ENCODE results near the gene COL6A1.
A peak's percentile ranks its signal among the peaks of the same experiment; 100 is the strongest.
"Not testable (repeated sequence)": the region's sequence is repeated elsewhere in the genome, so short reads cannot be mapped to it uniquely, and the experiment has no call there.

The COL6A1 gene

DNA sequence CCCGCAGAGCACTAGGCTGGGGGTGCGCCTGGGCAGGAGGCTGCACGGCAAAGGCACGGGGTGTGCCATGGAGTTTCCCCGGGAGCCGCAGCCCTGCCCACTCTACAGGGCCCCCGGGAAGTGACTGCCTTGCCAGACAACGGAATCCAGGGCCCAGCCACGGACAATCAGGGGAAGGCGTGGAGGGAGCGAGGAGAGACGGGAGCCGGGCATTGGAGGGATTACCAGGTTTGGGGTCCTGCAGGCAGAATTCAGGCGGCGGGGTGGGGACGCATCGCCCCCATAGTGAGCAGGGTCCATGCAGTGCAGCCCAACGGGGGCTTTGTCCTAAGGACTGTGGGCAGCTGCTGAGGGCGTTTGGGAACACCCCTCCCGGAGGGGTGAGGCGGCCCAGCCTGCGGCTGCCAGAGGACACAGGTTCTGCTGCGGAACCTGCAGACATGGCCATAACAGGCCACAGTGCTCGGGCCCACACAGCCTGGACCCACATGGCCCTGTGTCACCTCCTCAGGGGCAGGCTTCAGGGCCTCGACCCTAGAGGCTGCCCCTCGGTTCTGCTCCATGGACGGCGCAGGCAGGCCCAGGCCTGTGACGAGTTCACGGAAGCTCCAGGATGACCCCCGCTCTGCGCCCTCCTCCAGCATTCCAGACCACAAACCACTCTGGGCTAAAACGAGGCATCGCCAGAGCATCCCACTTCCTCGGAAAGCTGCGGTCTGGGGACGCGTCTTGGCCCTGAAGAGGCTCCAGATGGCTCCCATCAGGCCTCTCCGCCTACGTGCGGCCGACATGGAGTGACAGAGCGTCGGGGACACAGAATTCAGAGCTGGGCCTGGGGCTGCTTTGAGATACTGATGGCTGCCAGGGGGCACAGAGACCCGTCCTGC lies 54.5 kb downstream of the COL6A1 start:
- H3K27me3 Mint-ChIP-seq = no peaks in the 10 kb centered on the region
- no peaks in the 10 kb centered on the region for H3K36me3 Mint-ChIP-seq (ENCODE audit: low read depth)
- H3K9me3 Mint-ChIP-seq = no peaks in the 10 kb centered on the region
- no peak overlapping the region for H3K4me3 Mint-ChIP-seq
- H3K4me1 Mint-ChIP-seq (ENCODE audit: low read depth) = peaks cover 3% of the 10 kb centered on the region
- DNase-seq = no peak
- H3K27ac Mint-ChIP-seq = no peak overlapping the region

DNA sequence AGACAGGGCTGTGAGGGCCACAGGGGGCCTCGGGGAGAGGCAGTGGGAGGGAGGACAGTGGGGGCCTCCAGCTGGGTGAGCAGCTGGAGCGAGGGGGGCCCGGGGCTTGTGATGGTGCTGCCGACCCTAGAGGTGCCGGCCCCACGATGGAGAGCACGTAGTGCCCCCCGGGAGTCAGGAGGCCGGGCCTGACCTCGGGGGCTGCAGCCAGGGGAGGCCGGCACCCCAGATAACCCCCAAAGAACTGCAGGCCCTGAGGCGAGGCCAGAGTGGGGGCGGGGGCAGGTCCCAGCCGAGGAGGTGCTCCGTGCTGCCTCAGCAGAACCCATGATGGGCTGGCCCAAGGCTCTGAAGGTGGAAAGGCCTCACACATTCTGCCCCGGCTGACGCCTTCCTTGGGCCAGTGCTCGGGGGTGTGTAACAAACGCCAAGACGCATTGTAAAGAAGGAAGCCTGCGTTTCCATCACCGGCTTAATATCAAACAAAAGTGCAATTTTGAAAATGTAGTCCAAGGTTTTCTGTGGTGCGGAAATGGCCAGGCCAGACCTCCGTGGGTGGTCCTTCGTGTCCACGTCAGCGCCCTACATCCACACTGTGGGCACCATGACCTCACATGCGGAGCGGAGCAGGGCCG lies 55.2 kb downstream of the COL6A1 start:
- Mint-ChIP-seq H3K4me3 (no peak overlapping the region), H3K27me3 (no peaks in the 10 kb centered on the region), H3K36me3 (ENCODE audit: low read depth) (no peaks in the 10 kb centered on the region)

DNA sequence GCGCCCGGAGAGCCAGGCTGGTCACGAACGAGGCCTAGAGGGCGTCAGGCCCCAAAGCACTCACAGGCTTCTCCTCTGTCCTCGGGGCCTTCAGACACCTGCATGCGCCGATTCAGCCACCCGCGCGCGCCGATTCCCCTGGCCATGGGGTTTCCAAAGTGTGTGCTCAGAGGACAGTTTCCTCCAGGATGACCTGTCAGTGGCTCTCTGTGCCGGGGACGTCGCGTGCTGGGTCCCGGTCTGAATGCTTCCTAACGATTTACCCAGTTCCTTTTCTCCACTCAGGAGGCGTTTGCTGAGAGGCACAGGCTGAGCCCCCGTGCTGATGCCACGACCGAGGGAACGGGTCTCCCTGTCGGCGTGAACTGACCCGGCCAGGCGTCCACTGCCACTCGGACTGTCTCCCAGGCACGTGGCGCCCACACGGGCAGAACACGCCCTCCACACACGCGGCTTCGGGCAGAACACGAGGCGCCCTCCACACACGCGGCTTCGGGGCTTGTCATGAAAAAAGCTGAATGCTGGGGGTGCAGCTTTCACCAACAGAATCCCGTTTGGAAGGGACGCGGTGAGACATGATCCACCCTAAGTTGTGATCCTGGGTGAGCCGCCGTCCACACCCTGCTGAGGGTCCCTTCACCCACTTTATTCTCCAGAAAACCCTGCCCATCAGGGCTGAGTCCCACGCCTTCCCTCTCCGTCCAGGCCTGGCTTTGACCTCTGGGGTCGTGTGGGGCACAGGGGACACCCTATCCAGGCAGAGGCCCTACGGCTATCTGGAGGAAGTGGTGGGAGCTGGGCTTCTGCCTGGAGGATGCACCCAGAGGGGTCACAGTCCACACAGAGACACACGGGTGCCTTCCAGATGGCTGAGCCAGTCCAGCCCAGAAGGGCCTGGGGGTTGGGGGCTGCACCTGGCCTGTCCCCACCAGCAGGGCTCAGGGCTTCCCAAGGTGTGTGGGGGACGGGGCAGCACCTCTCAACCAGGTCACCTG lies 56.1 kb downstream of the COL6A1 start:
- H3K4me3 Mint-ChIP-seq = no peak overlapping the region
- peaks cover 3% of the 10 kb centered on the region for H3K4me1 Mint-ChIP-seq (ENCODE audit: low read depth)
- H3K9me3 Mint-ChIP-seq = no peaks in the 10 kb centered on the region
- no peaks in the 10 kb centered on the region for H3K36me3 Mint-ChIP-seq (ENCODE audit: low read depth)
- no peak for DNase-seq
- H3K27ac Mint-ChIP-seq = no peak overlapping the region
- H3K27me3 Mint-ChIP-seq = no peaks in the 10 kb centered on the region

More for the DNA sequence above, 55.2 kb downstream of the COL6A1 start:
- Mint-ChIP-seq H3K27ac (no peak overlapping the region), H3K4me1 (ENCODE audit: low read depth) (peaks cover 3% of the 10 kb centered on the region), H3K9me3 (no peaks in the 10 kb centered on the region)
- DNase-seq = no peak

DNA sequence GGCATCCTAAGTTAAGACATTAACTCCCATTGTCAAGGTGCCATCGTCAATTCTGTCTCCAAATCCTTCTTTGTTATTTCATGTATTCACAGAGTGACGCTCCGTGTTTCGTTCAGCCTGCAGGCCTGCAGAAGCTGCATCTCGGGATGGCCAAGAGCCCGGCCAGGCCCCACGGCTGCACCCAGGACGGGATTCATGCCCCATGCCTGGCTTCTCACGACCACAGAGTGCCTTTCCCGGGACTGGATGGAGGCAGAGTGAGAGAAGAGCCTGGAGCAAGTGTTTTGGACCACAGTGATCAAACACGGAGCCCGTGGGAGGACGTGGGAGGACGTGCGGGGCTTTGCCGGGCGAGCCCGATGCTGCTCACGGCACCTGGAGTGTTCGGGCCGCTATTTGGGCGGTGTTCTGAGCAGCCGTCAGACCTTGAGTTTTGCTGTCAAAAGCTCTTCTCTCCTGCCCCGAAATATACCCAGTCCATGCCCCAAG lies 56.8 kb downstream of the COL6A1 start:
- H3K4me3 Mint-ChIP-seq = no peak overlapping the region
- peaks cover 3% of the 10 kb centered on the region for H3K4me1 Mint-ChIP-seq (ENCODE audit: low read depth)
- no peak overlapping the region for H3K27ac Mint-ChIP-seq
- no peaks in the 10 kb centered on the region for H3K27me3 Mint-ChIP-seq
- H3K9me3 Mint-ChIP-seq = no peaks in the 10 kb centered on the region
- no peak for DNase-seq
- no peaks in the 10 kb centered on the region for H3K36me3 Mint-ChIP-seq (ENCODE audit: low read depth)

DNA sequence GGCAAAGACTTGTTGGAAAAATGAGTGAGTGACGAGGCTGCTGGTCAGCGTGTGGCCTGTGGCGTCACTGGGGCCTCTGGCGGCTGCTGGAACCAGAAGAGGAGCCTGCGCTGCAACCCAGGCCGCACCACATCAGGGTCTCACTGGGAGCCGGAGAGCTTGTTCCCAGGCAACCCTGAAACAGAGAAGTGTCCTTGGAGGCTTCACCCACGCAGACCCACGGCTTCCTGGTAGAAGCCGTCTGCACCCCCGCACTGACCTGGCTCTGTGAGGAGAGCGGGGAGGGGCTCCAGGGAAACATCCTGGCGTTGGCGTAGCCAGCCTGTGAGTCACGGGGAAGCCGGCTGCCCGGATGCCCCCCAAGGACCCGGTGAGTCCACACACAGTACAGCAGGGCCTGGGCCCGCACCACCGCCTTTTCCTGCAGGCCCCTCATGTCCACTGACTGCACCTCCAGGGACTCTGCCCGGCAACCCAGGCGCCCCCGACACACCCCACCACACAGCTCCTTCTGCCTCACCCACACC lies 57.4 kb downstream of the COL6A1 start:
- H3K27ac Mint-ChIP-seq = no peak overlapping the region
- DNase-seq = no peak

DNA sequence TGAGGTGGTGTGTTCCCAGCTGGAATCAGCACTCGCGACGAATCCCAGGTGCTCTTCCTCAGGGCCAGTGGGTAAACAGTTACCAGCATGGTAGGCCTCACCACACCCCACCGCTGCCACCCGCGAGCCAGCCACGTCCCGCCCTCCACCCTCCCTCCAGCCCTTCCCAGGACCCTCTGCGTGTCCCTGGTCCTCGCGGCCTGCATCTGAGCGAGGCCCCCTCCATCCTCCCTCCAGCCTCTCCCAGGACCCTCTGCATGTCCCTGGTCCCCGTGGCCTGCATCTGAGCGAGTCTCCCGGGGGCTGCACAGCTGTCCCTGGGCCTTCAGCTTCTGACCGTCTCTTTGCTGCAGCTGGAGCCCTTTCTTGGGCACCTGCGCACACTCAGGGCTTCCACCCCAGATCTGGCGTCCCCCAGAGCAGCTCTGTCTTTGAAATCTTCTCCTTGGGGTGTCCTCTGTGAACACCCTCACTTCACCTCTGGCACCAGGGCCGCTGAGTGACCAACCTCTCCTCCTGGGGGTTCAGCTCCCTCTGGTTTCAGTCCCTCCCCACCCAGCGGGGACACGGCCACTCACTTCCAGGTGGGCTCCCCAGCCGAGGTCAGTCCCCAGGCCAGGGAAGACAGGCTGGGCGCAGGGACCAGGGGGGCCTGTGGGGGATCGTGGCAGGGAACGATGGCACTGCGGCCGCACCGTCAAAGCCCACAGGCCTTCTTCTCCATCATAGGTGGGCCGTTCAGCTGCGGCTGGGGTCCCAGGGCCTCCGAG lies 58.5 kb downstream of the COL6A1 start:
- no peaks in the 10 kb centered on the region for H3K9me3 Mint-ChIP-seq
- no peak overlapping the region for H3K27ac Mint-ChIP-seq
- peaks cover 3% of the 10 kb centered on the region for H3K4me1 Mint-ChIP-seq (ENCODE audit: low read depth)
- DNase-seq = no peak
- no peak overlapping the region for H3K4me3 Mint-ChIP-seq
- H3K36me3 Mint-ChIP-seq (ENCODE audit: low read depth) = no peaks in the 10 kb centered on the region
- no peaks in the 10 kb centered on the region for H3K27me3 Mint-ChIP-seq

More for the DNA sequence above, 57.4 kb downstream of the COL6A1 start:
- H3K27me3 Mint-ChIP-seq = no peaks in the 10 kb centered on the region
- no peaks in the 10 kb centered on the region for H3K9me3 Mint-ChIP-seq
- peaks cover 3% of the 10 kb centered on the region for H3K4me1 Mint-ChIP-seq (ENCODE audit: low read depth)
- no peak overlapping the region for H3K4me3 Mint-ChIP-seq
- no peaks in the 10 kb centered on the region for H3K36me3 Mint-ChIP-seq (ENCODE audit: low read depth)

DNA sequence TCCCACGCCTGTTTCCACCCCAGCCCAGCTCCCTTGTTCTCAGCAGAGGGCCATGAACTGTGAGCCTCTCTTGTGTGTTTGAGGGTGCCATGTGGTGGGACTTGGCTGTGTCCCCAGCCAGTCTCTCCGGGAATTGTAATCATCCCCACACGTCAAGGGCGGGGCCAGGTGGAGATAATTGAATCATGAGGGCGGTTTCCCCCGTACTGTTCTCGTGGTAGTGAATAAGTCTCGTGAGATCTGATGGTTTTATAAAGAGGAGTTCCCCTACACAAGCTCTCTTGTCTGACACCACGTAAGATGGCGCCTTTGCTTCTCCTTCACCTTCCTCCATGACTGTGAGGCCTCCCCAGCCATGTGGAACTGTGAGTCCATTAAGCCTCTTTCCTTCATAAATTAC lies 59.1 kb downstream of the COL6A1 start:
- Mint-ChIP-seq H3K4me3 (no peak overlapping the region), H3K9me3 (no peaks in the 10 kb centered on the region), H3K27ac (no peak overlapping the region), H3K4me1 (ENCODE audit: low read depth) (peaks cover 3% of the 10 kb centered on the region), H3K36me3 (ENCODE audit: low read depth) (no peaks in the 10 kb centered on the region), H3K27me3 (no peaks in the 10 kb centered on the region)
- DNase-seq = no peak

DNA sequence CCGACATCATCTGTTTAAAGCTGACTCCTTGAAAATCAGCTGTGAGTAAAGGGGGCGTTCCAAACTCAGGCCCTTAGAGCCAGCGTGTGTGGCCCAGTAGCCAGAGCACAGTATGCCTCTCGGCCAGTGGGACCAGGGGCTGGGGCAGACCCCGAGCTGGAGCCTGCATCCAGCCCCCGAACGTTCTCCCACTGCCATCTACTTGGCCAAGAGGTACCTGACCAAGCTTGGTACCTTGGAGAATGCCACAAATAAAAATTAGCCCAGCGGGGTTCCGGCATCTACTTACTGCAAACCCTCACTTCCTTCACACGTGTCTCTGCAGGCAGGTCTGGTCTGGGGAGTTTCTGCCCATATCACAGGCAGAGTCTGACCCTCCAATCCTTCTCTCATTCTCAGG lies 59.6 kb downstream of the COL6A1 start:
- Mint-ChIP-seq H3K4me1 (ENCODE audit: low read depth) (peaks cover 3% of the 10 kb centered on the region), H3K36me3 (ENCODE audit: low read depth) (no peaks in the 10 kb centered on the region), H3K4me3 (no peak overlapping the region)

DNA sequence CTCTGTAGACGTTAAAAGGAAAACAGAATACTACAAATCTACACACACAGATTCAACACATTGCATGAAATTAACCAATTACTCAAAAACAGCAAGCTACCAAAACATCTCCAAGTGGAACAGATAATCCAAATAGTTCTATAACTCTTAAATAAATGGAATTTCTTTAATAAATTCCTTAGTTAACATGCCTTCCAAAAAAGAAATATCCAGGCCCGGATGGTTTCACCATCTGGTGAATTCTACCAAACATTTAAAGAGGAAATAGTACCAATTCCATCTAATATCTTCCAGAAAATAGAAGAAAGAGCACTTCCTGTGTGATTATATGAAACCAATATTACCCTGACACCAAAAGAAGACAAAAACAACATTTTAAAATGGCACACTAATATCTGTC lies 63.6 kb downstream of the COL6A1 start:
- Mint-ChIP-seq H3K27me3 (no peaks in the 10 kb centered on the region), H3K9me3 (no peaks in the 10 kb centered on the region), H3K4me3 (no peak overlapping the region), H3K27ac (no peak overlapping the region), H3K36me3 (ENCODE audit: low read depth) (no peaks in the 10 kb centered on the region), H3K4me1 (ENCODE audit: low read depth) (peaks cover 3% of the 10 kb centered on the region)
- no peak for DNase-seq

More for the DNA sequence above, 59.6 kb downstream of the COL6A1 start:
- Mint-ChIP-seq H3K27me3 (no peaks in the 10 kb centered on the region), H3K27ac (no peak overlapping the region), H3K9me3 (no peaks in the 10 kb centered on the region)
- no peak for DNase-seq

DNA sequence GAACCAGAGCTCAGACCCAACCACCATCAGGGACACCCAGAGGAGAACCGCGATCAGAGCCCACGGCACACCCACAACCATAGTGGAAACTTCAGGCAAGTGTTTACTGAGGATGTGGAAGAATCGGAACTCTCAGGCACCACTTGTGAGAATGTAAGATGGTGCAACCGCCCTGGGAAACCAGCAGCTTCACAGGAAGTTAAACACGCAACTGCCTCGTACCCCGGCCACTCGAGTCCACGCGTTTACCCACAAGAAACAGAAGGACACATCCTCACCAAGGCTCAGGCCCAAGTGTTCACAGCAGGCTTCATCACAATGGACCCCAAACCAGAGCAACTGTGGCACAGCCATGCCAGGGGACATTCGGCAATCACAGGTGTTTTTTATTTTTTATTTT lies 64.9 kb downstream of the COL6A1 start:
- no peak overlapping the region for H3K27ac Mint-ChIP-seq
- peak; percentile 21 for DNase-seq
- no peaks in the 10 kb centered on the region for H3K4me1 Mint-ChIP-seq (ENCODE audit: low read depth)
- no peak overlapping the region for H3K4me3 Mint-ChIP-seq
- no peaks in the 10 kb centered on the region for H3K9me3 Mint-ChIP-seq
- no peaks in the 10 kb centered on the region for H3K36me3 Mint-ChIP-seq (ENCODE audit: low read depth)
- H3K27me3 Mint-ChIP-seq = no peaks in the 10 kb centered on the region

DNA sequence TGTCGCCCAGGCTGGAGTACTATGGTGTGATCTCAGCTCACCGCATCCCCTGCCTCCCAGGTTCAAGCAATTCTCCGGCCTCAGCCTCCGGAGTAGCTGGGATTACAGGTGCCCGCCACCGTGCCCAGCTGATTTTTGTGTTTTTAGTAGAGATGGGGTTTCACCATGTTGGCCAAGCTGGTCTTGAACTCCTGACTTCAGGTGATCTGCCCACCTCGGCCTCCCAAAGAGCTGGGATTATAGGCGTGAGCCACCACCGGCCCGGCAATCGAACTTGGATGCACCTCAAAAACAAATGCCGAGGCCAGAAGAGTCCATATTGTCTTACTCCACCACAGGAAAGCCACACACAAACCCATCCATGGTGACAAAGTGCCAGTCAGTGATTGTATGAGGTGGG lies 65.3 kb downstream of the COL6A1 start:
- H3K4me1 Mint-ChIP-seq (ENCODE audit: low read depth); H3K27me3 Mint-ChIP-seq; H3K36me3 Mint-ChIP-seq (ENCODE audit: low read depth); H3K9me3 Mint-ChIP-seq; H3K4me3 Mint-ChIP-seq; H3K27ac Mint-ChIP-seq: not testable (repeated sequence)
- DNase-seq = peak; percentile 2

DNA sequence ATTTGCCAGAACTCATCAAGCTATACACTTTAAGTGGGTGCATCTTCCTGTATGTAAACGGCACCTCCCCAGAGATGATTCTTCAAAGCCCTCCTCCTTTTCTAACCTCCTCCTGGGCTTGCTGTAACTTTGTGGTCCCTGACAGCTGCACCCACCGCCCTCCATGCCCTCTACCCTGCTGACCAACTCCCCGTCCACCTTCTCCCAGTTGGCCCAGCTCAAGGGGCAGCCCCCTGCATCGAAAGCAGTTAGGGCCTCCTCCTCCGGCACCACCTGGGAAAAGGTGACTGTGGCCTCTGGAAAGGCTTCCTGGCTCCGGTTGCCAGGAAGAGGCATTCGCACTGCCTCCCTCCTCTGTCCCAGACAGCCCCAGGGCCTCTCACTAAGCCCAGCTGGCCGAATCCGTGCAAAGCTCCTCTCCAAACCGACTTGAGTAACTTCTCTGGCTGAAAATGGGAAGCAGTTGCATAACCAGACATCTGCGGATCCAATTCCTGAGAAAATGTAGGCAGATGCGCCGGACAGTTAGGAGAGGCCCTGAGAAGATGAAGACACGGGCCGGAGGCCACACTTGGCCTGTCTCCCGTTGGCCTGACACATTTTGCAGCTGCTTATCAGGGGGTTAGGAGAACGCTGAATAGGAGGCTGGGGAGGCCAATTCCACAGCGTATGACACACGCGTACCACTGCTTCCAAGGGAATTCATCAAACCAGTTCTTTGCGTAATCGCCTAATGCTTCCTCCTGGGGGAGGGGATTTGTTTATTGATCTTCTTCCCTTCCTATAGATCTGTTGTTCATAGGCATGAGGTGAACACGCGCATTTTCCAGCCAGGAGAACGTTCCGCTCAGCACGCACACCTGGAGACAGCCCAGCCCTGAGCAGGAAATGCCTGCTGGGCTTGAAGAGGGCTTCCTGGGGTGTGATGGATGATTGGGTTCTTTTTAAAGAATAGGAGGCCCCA lies 67.6 kb downstream of the COL6A1 start:
- no peak overlapping the region for H3K27ac Mint-ChIP-seq
- H3K9me3 Mint-ChIP-seq = no peaks in the 10 kb centered on the region
- H3K4me1 Mint-ChIP-seq (ENCODE audit: low read depth) = peaks cover 18% of the 10 kb centered on the region
- H3K36me3 Mint-ChIP-seq (ENCODE audit: low read depth) = no peaks in the 10 kb centered on the region
- no peaks in the 10 kb centered on the region for H3K27me3 Mint-ChIP-seq
- H3K4me3 Mint-ChIP-seq = no peak overlapping the region
- peak; percentile 23 for DNase-seq

Measured in activated T-cell treated with anti-CD3 and anti-CD28 coated beads, Interleukin-2, amount 50 U/mL, for 24 hours (primary cell).